ENCODE measurements around the gene RAD50. TPM values are rescaled to one million over a fixed set of nuclear protein-coding genes. Genes with fewer than 3 reads are reported as not detected.

RAD50 gene
- polyA plus RNA-seq, 1 of the 3 experiments (the other 2 are of a cell fraction): 20.0 TPM

DNA sequence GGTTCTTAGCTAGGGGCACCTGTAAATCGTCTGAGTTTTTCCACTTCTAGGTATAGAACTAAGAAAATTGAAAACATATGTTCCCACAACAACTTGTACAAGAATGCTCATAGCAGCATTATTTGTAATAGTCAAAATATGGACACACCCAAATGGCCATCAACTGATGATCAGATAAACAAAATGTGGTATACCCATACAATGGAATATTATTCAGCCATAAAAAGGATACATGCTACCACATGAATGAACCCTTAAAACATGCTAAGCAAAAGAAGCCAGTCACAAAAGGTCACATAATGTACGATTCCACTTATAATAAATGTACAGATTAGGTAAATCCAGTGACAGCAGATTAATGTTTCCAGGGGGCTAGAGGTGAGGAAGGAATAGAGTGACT lies 55.2 kb downstream of the RAD50 start:
- Histone ChIP-seq H2AFZ (ENCODE audit: low read depth) (no peak overlapping the region), H3K27me3 (ENCODE audit: insufficient read depth) (no peaks in the 10 kb centered on the region), H4K20me1 (ENCODE audit: insufficient read depth) (no peaks in the 10 kb centered on the region), H3K9me3 (no peaks in the 10 kb centered on the region), H3K79me2 (ENCODE audit: insufficient read depth) (no peaks in the 10 kb centered on the region), H3K4me2 (no peak overlapping the region), H3F3A (replicated peaks; ENCODE audit: insufficient read depth) (no peaks in the 10 kb centered on the region), H3K36me3 (replicated peaks in 1 of 2; ENCODE audit: control insufficient read depth in 1 of 2, insufficient read depth in 2 of 2, low read length in 1 of 2) (peaks cover 75 to 76% of the 10 kb centered on the region in 2 experiments), H3K27ac (ENCODE audit: low read depth in 2 of 2, low read length in 1 of 2) (no peak overlapping the region), H3K4me3 (ENCODE audit: low read depth in 2 of 2, low read length in 1 of 2) (no peak overlapping the region), H3K4me1 (ENCODE audit: control insufficient read depth in 1 of 2, insufficient read depth in 2 of 2, low read depth in 1 of 2, low read length in 1 of 2) (no peaks in the 10 kb centered on the region; a peak in 1 of 4 replicates), H3K9ac (no peak overlapping the region), H3K9me2 (no peaks in the 10 kb centered on the region)
- ChIA-PET CTCF (no interaction called here), POLR2A (no interaction called here)
- TF ChIP-seq, protein P1, sequence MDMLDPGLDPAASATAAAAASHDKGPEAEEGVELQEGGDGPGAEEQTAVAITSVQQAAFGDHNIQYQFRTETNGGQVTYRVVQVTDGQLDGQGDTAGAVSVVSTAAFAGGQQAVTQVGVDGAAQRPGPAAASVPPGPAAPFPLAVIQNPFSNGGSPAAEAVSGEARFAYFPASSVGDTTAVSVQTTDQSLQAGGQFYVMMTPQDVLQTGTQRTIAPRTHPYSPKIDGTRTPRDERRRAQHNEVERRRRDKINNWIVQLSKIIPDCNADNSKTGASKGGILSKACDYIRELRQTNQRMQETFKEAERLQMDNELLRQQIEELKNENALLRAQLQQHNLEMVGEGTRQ (IDR thresholded peaks at IDR 0.05; ENCODE audit: borderline replicate concordance, low read depth, low read length): no peak
- TF ChIP-seq FOXM1 (IDR thresholded peaks at IDR 0.05; ENCODE audit: low read depth) (no peak), EP300 (IDR thresholded peaks at IDR 0.05; ENCODE audit: borderline replicate concordance in 1 of 2, low read depth in 1 of 2, low read length in 1 of 2) (no peak), NRF1 (IDR thresholded peaks at IDR 0.05; ENCODE audit: low read depth, low read length) (no peak), RCOR1 (IDR thresholded peaks at IDR 0.05; ENCODE audit: low read length) (no peak), IRF3 (IDR thresholded peaks at IDR 0.05; ENCODE audit: low read depth, low read length) (no peak), ZBTB33 (IDR thresholded peaks at IDR 0.05; ENCODE audit: borderline replicate concordance, low read depth) (no peak), GATA2 (CRISPR knock-in tag; IDR thresholded peaks at IDR 0.05) (no peak), JUND (IDR thresholded peaks at IDR 0.05) (no peak), TAF1 (IDR thresholded peaks at IDR 0.05; ENCODE audit: borderline replicate concordance, low read depth, low read length) (no peak), RXRA (IDR thresholded peaks at IDR 0.05; ENCODE audit: borderline replicate concordance, low read depth) (no peak), MEF2A (IDR thresholded peaks at IDR 0.05; ENCODE audit: borderline replicate concordance, low read depth) (no peak), GABPA (IDR thresholded peaks at IDR 0.05; ENCODE audit: low read depth) (no peak), MXI1 (IDR thresholded peaks at IDR 0.05; ENCODE audit: low read depth, low read length) (no peak), CTCF (IDR thresholded peaks at IDR 0.05) (no peak), USF1 (IDR thresholded peaks at IDR 0.05; ENCODE audit: borderline replicate concordance, low read depth) (no peak), RAD21 (IDR thresholded peaks at IDR 0.05; ENCODE audit: low read length) (no peak)
- TF ChIP-seq, protein P2, sequence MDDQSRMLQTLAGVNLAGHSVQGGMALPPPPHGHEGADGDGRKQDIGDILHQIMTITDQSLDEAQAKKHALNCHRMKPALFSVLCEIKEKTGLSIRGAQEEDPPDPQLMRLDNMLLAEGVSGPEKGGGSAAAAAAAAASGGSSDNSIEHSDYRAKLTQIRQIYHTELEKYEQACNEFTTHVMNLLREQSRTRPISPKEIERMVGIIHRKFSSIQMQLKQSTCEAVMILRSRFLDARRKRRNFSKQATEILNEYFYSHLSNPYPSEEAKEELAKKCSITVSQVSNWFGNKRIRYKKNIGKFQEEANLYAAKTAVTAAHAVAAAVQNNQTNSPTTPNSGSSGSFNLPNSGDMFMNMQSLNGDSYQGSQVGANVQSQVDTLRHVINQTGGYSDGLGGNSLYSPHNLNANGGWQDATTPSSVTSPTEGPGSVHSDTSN (IDR thresholded peaks at IDR 0.05): no peak
- no peak for DNase-seq
- WGBS (ENCODE audit: low lambda C conversion rate): 90% methylated on average over 2 of the region's 2 CpGs
